Right forelimb (tissue), 1 donor: ENCODE results near the gene TGFB3.
"Not testable (repeated sequence)": the region's sequence is repeated elsewhere in the genome, so short reads cannot be mapped to it uniquely, and the experiment has no call there.

Experiments
- DNase-seq: peaks from one replicate; pipeline ENCODE4 v3.0.0-alpha.2; 2018

Gene TGFB3

GRCh38 chr14:75981426-75982265, at the start of gene TGFB3:
TGFB3 (minus strand) TSS chr14:75981995; CDS start chr14:75980893, 1,102 bp downstream.
- peak; percentile 93 for DNase-seq

GRCh38 chr14:76024211-76024907, 42.6 kb upstream of the TGFB3 start:
- no peak for DNase-seq

- DNase-seq: no peak
These were observed 42.0 kb upstream of the TGFB3 start for GRCh38 chr14:76023757-76024156.

GRCh38 chr14:76022991-76023390, 41.2 kb upstream of the TGFB3 start:
- no peak for DNase-seq

GRCh38 chr14:76019676-76020075, 37.9 kb upstream of the TGFB3 start:
- DNase-seq: no peak

GRCh38 chr14:76015668-76016067, 33.9 kb upstream of the TGFB3 start:
- no peak for DNase-seq

- no peak for DNase-seq
These were observed 33.4 kb upstream of the TGFB3 start for GRCh38 chr14:76015191-76015590.

GRCh38 chr14:76012354-76012753, 30.6 kb upstream of the TGFB3 start:
- DNase-seq: peak; percentile 60

- no peak for DNase-seq
These were observed 30.1 kb upstream of the TGFB3 start for GRCh38 chr14:76011930-76012329.

- not testable (repeated sequence) for DNase-seq
These were observed 27.8 kb upstream of the TGFB3 start for GRCh38 chr14:76009627-76010026.

GRCh38 chr14:76007852-76008251, 26.1 kb upstream of the TGFB3 start:
- no peak for DNase-seq

- no peak for DNase-seq
These were observed 25.6 kb upstream of the TGFB3 start for GRCh38 chr14:76007379-76007778.

- DNase-seq: no peak
These were observed 24.5 kb upstream of the TGFB3 start for GRCh38 chr14:76006253-76006652.

GRCh38 chr14:76002383-76002782, 20.6 kb upstream of the TGFB3 start:
- no peak for DNase-seq

GRCh38 chr14:75999511-76000190, 17.9 kb upstream of the TGFB3 start:
- DNase-seq: no peak

GRCh38 chr14:75996488-75996887, 14.7 kb upstream of the TGFB3 start:
- DNase-seq: no peak

- peak; percentile 60 for DNase-seq
These were observed 13.7 kb upstream of the TGFB3 start for GRCh38 chr14:75995372-75996041.

- no peak for DNase-seq
These were observed 11.8 kb upstream of the TGFB3 start for GRCh38 chr14:75993567-75994041.

- no peak for DNase-seq
These were observed 10.0 kb upstream of the TGFB3 start for GRCh38 chr14:75991753-75992152.

- DNase-seq: peak; percentile 0
These were observed 8.5 kb upstream of the TGFB3 start for GRCh38 chr14:75990297-75990696.

GRCh38 chr14:75989134-75989533, 7.3 kb upstream of the TGFB3 start:
- peak; percentile 35 for DNase-seq

- no peak for DNase-seq
These were observed 5.6 kb upstream of the TGFB3 start for GRCh38 chr14:75987201-75987970.
